Measurements from ENCODE around the gene RUVBL1. TPM values are rescaled to one million over a fixed set of nuclear protein-coding genes. Genes with fewer than 3 reads are reported as not detected.
A peak's percentile ranks its signal among the peaks of the same experiment; 100 is the strongest.

The RUVBL1 gene
- total RNA-seq, 1 experiment from 2014 or later, result 153 TPM

GRCh38 chr3:128076483-128077201, 47.0 kb downstream of the RUVBL1 start:
- H3K9me3 ChIP-seq (ENCODE audit: low read depth, low read length, poor library complexity, severe bottlenecking), result no peaks in the 10 kb centered on the region
- intact Hi-C loops (cut with micrococcal nuclease; ENCODE audit: unreplicated experiment), result loop anchor here (5.0 to 10.0 kb wide), 3 partner anchors 46 to 508 kb away; partner anchors contain the start of gene RUVBL1
- H3K4me3 ChIP-seq (ENCODE audit: low read depth, low read length, poor library complexity, severe bottlenecking), result peak overlapping the region; percentile 49
- ChIA-PET CTCF (interaction anchor here (1.6 kb wide), 1 partner anchor 57 kb away, joined by 5 read pairs; no protein-coding TSS in a partner anchor), POLR2A (ENCODE audit: low non-redundant PET) (no interaction called here)
- H3K36me3 ChIP-seq (ENCODE audit: insufficient read depth, low read length, poor library complexity, severe bottlenecking), result peaks cover 36% of the 10 kb centered on the region
- TF ChIP-seq CTCF (conservative IDR thresholded peaks at IDR 0.05; ENCODE audit: low read depth, low read length) (no peak), EZH2 (IDR thresholded peaks at IDR 0.05; ENCODE audit: borderline replicate concordance, low read depth, low read length, poor library complexity, severe bottlenecking) (no peak)
- DNase-seq (ENCODE audit: low spot score), result peak; percentile 48
- H3K4me1 ChIP-seq (ENCODE audit: insufficient read depth, low read length, poor library complexity, severe bottlenecking), result peaks cover 17% of the 10 kb centered on the region
- H3K27ac ChIP-seq (ENCODE audit: low read depth, low read length, poor library complexity, severe bottlenecking), result peak overlapping the region; percentile 23
- BruUV-seq (replicated peaks), result no TSS peak
- no peaks in the 10 kb centered on the region for H3K27me3 ChIP-seq (replicated peaks; ENCODE audit: insufficient read depth, low read depth, low read length, poor library complexity)

GRCh38 chr3:128075522-128076482, 47.8 kb downstream of the RUVBL1 start:
- Histone ChIP-seq H3K27me3 (replicated peaks; ENCODE audit: insufficient read depth, low read depth, low read length, poor library complexity) (no peaks in the 10 kb centered on the region), H3K36me3 (ENCODE audit: insufficient read depth, low read length, poor library complexity, severe bottlenecking) (peaks cover 37% of the 10 kb centered on the region), H3K4me3 (ENCODE audit: low read depth, low read length, poor library complexity, severe bottlenecking) (peak overlapping the region; percentile 49), H3K4me1 (ENCODE audit: insufficient read depth, low read length, poor library complexity, severe bottlenecking) (peaks cover 17% of the 10 kb centered on the region), H3K27ac (ENCODE audit: low read depth, low read length, poor library complexity, severe bottlenecking) (no peak overlapping the region), H3K9me3 (ENCODE audit: low read depth, low read length, poor library complexity, severe bottlenecking) (no peaks in the 10 kb centered on the region)
- peak; percentile 86 for TF ChIP-seq CTCF (conservative IDR thresholded peaks at IDR 0.05; ENCODE audit: low read depth, low read length)
- no peak for TF ChIP-seq EZH2 (IDR thresholded peaks at IDR 0.05; ENCODE audit: borderline replicate concordance, low read depth, low read length, poor library complexity, severe bottlenecking)
- DNase-seq (ENCODE audit: low spot score), result peak; percentile 93
- POLR2A ChIA-PET (ENCODE audit: low non-redundant PET), result interaction anchor here (0.6 kb wide), 1 partner anchor 506 kb away, joined by 6 read pairs; no protein-coding TSS in a partner anchor
- CTCF ChIA-PET, result interaction anchor here (0.5 to 1.6 kb wide), 3 partner anchors 58 to 355 kb away, joined by 3 to 5 read pairs (median 3); no protein-coding TSS in a partner anchor
- BruUV-seq (replicated peaks), result no TSS peak
- intact Hi-C loops (cut with micrococcal nuclease; ENCODE audit: unreplicated experiment), result loop anchor here (1.0 to 10.0 kb wide), 4 partner anchors 46 to 509 kb away; partner anchors contain the start of gene RUVBL1

- BruUV-seq (replicated peaks), result no TSS peak
- peak; percentile 23 for DNase-seq (ENCODE audit: low spot score)
- no peak overlapping the region for H3K27ac ChIP-seq (ENCODE audit: low read depth, low read length, poor library complexity, severe bottlenecking)
- CTCF ChIA-PET, result interaction anchor here (0.7 to 1.6 kb wide), 3 partner anchors 58 to 356 kb away, joined by 3 to 5 read pairs (median 4); no protein-coding TSS in a partner anchor
- intact Hi-C loops (cut with micrococcal nuclease; ENCODE audit: unreplicated experiment), result loop anchor here (1.0 to 10.0 kb wide), 4 partner anchors 47 to 510 kb away; partner anchors contain the start of gene RUVBL1
- H3K4me3 ChIP-seq (ENCODE audit: low read depth, low read length, poor library complexity, severe bottlenecking), result peak overlapping the region; percentile 49
- TF ChIP-seq CTCF (conservative IDR thresholded peaks at IDR 0.05; ENCODE audit: low read depth, low read length), result no peak
- no peak for TF ChIP-seq EZH2 (IDR thresholded peaks at IDR 0.05; ENCODE audit: borderline replicate concordance, low read depth, low read length, poor library complexity, severe bottlenecking)
- H3K4me1 ChIP-seq (ENCODE audit: insufficient read depth, low read length, poor library complexity, severe bottlenecking), result peaks cover 17% of the 10 kb centered on the region
- POLR2A ChIA-PET (ENCODE audit: low non-redundant PET), result interaction anchor here (0.6 kb wide), 1 partner anchor 502 kb away, joined by 19 read pairs; no protein-coding TSS in a partner anchor
- H3K36me3 ChIP-seq (ENCODE audit: insufficient read depth, low read length, poor library complexity, severe bottlenecking), result peaks cover 38% of the 10 kb centered on the region
- no peaks in the 10 kb centered on the region for H3K9me3 ChIP-seq (ENCODE audit: low read depth, low read length, poor library complexity, severe bottlenecking)
- H3K27me3 ChIP-seq (replicated peaks; ENCODE audit: insufficient read depth, low read depth, low read length, poor library complexity), result no peaks in the 10 kb centered on the region
Observed at GRCh38 chr3:128074851-128075521, 48.6 kb downstream of the RUVBL1 start.
